GM19193 (cell line): ENCODE measurements around the gene CYLD.

Experiments
- POLR2A ChIP-seq: IDR thresholded peaks from 4 replicates; pipeline ENCODE4 v1.6.1; 2011; ENCODE audit not compliant: insufficient read depth, insufficient read length; ENCODE audit errors: extremely low read depth

The CYLD gene

DNA sequence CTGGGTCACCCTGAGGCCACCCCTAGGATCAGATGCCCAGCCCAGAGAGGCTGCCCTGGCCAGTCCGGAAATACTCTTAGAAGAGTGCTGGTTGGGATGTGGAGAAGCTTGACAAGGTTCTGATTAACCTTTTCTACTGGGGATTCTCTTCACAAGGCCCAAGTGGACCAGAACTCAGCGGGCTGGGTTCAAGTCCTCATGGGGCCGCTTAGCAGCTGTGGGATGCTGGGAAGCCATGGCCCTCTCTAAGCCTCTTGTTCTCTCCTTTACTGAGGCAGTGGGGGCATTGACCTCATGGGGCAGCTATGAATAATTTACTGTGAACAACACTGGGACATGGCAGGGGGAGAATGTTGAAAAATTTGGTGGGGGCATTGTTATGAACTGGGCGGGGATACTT, 92.8 kb downstream of the CYLD start:
- no peak for TF ChIP-seq POLR2A

DNA sequence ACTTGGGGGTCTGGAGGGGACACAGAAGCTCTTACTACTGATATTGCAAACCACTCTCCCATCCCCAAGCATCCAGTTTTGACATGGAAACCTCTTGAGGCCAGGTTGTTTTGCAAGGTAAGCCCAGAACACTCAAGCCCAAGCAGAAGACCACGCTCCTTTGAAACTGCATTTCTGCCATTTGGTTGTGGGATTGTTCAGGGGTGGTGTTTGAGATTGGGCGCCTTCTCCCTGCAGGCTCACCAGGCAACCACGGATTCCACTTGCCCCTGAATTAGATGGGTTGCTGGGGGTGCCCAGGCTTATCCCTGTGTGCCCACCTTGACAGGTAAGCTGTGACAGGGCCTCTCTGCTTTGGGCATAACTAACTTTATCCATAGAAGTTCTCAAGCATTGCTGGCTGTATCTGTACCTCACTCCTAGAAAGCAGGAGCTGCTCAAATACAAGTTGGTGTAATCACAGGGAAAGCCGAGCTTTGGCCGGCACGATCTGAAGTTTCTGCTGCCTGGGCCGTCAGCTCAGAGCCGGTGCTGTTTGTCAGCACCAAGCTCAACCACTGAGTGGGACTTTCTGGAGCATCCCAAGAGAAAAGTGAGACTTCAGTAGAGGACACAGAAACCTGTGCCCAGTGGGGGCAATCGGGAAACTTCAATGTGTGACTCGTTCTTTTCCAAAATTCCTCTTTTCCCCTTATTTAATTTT, 93.6 kb downstream of the CYLD start:
- no peak for TF ChIP-seq POLR2A

DNA sequence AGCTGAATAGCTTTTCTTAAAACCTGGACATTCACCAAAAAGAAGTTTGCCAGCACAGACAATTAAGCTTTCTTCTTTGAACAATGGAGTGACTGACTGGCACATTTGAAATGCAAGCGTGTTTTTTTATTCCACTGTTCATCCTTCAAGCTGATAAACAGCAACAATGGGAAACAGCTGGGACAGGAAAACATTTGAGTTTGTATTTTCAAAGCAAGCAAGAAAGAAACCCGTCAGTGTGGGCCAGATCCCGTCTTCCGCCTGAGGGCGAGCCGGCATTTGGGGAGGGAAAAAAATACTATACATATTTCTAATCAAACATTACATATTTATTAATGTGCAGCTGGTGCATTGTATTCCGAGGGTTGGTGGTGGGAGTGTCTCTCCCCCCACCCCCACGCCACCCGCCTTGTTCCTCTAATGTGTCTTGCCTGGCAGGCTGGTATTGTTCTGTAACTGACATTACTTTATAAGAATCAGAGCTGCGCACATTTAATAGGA, 94.3 kb downstream of the CYLD start:
- TF ChIP-seq POLR2A = no peak

DNA sequence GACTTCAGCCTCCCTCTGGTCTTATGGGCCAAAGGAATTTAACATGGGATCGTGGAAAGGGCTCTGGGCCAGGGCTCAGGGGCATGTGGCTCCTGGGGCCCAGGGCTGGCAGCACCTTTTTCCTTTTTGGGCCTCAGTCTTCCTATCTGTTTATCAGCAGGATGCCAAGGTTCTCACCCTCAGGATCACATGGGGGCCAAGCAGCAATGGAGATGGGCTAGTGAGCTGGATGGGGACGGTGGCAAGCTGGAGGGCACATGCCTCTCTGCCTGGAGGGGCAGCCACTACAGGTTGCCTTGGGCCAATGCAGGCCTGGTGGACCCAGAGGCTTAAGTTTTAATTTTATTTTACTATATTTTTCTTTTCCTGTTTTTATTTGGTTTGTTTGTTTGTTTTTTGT, 95.4 kb downstream of the CYLD start:
- TF ChIP-seq POLR2A = no peak

DNA sequence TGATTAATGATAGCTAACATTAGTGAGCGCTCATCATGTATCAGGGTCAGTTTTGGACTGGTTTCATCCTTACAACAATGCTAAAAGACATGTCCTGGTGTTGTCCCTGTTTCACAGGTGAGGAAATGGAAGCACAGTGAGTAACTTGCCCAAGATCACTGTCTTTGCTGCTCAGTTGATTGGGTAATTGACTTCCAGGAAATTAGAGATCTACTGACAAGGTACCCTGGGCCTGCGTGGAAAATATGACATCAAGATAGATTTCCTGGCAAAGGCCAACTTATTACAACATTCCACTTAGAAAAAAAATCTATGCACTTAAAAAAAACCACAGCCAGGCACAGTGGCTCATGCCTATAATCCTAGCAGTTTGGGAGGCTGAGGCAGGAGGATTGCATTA, 96.3 kb downstream of the CYLD start:
- TF ChIP-seq POLR2A = no peak

DNA sequence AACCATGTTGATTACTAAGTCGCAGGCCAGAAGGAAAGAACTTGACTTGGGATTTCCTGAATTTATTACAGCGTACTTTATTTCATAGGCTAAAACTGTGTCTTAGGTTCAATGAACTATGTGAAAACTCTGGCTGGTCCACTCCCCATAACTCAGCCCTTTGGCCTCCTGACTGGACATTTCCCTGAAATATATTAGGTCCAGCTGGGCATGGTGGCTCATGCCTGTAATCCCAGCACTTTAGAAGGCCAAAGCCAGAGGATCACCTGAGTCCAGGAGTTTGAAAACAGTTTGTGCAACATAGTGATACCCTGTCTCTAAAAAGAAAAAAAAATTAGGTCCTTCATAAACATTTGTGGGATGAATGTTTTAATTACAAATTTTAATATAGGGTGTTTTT, 97.0 kb downstream of the CYLD start:
- TF ChIP-seq POLR2A = no peak

DNA sequence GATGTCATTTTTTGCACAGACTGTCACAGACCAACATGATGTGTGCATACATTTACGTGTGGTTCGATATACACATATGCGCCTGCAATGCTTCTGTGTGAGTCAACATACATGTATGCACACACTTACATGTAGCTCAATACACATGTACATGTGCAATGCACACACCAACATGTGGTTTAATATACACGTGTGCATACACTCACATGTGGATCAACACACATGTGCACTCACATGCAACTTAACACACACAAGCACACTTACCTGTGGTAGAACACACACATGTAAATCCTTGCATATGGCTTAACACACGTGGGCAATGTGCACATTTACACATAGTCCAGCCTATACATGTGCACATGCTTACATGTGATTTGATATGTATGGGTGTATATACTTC, 97.5 kb downstream of the CYLD start:
- TF ChIP-seq POLR2A = no peak

DNA sequence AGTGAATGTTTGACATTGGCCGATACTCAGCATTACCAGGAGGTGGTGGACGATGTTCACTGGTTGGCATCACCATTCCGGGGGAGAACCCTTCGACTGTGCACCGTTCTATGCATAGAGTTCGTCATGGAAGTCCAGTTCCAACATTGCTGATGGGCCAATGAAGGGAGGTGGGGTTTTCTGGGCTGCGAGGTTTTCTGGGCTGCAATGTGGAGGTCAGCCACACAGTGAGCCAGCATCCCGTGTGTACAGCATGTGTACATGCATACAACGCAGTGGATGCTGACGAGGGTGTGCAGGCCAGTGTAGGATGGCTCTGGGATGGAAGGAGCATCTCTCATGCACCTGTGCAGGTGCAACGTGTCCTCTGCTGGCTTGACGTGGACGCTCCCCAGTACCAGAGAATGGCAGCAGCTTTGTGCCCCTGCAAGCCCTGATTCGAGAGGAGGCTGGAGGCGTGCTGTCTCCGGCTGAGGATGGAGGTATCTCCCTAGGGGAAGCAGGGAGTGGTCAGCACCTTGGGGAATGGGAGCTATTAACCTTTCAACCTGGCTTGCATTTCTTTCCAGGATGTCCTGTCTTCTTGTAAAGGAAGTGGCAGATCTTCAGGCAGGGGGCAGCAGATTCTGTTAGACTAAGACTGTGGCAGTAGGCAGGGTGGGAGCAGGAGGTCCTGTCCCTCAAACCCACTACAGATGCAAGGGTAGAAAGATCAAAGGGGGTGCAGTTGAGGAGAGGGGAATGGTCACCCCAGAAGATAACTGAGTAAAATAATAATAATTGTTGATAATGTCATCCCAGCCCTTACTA, 98.2 kb downstream of the CYLD start:
- no peak for TF ChIP-seq POLR2A

DNA sequence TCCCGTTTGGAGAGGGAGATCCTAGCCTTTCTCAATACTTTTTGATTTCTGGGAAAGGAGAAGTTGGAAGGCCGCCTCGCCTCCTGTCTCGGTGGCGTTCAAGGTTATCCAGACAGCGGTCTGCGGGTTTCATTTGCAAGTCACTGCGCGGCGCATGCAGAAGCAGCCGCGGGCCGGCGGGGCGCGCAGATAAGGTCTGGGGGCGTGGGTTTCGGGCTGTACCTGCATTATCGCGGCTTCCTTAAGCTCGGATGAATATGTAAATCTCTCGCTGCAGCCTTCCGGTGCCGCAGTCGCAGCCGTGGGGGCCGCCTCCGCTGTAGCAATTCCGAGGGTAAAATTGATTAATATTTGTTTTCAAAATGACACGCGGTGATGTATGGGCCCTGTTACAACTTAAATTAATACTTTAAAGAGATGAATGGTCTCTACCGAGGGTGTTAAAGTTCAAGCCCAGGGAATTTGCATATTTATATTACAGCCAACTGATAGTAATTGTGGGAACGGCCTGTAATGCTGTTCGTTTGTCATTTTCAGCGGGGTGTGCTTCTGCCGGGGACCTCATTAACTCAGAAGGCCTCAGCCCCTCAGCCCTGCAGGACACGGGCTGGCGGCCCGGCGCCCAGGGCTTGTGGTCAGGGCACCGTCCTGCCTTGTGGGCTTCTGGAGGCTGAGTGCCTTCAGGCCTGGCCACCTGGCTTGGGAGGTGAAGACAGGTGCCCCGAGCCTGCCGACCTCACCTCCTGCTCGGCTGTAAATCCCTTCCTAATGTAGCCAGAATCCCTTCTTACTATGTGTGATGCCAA, 99.4 kb downstream of the CYLD start:
- no peak for TF ChIP-seq POLR2A

DNA sequence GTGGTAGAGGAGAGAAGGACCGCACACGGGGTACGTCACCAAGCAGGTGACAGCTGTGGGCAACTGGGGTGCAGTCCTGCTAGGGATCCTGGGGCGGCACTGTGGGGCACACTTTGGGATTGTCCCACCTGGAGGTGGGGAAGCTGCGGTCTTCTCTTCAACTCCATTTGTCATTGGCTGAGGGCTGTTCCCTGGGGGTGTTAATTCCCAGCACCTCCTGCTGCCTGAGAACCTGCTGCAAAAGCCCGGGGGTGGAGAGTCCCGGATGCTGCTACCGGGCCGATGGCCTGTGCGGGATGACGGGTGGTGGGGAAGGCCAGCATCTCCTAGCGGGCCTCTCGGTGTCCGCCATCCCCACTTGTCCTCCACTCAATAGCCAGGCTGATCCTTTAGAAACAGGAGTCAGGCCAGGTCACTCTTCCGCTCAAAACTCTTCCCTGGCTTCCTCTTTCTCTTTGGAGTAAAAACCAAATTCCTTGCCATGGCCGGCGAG, 100.2 kb downstream of the CYLD start:
- TF ChIP-seq POLR2A = no peak

DNA sequence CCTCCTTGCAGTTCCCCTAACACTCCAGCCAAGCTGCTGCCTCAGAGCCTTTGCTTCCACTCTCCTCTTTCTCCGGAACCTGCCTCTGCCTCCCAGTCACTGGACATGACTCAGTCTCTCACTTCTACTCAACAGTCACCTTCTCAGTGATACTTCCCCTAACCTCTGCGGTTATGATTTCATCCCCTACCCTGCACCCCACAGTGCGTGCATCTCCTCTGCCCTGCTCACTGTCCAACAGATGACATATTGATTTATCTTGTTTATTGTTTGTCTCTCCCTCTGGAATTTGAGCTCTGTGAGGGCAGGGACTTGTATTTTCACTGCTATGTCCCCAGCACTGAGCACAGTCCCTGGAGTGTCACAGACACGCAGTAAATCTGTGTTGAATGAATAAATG, 100.7 kb downstream of the CYLD start:
- TF ChIP-seq POLR2A = no peak

DNA sequence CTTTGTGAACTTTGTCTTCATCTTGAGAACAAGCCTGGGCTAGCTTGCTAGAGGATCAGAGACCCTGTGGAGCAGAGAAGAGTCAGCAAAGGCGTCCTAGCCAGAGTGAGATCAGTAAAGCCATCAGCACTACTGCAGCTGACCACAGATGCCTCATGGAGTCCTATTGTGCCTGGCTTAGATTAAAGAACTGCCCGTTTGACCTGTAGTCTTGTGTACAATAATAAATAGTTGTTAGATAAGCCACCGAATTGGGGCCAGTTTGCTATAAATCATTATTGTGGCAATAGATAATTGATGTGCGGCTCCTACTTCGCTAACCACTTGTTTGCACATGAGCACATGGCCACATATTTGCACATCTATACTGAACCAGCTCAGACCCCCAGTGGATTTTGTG, 103.0 kb downstream of the CYLD start:
- no peak for TF ChIP-seq POLR2A

DNA sequence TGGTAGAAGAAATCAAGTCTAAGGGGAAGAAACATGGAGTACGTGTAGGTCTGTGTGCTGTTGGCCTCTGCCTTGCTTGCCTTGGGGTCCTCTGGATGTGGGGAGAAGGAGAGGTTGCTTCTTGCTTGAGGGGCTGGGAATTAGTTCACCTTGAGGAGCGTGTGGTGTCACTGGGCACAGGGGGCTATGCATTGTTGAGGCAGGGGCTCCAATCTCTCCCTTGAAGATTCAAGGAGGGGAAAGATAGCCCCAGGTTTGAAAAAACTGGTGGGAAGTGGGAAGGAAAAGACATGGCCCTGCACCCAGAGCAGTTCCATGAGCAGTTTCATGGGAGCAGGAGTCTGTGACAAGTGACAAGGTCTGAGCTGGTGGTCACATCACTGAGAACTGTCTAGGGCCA, 103.4 kb downstream of the CYLD start:
- TF ChIP-seq POLR2A = no peak

DNA sequence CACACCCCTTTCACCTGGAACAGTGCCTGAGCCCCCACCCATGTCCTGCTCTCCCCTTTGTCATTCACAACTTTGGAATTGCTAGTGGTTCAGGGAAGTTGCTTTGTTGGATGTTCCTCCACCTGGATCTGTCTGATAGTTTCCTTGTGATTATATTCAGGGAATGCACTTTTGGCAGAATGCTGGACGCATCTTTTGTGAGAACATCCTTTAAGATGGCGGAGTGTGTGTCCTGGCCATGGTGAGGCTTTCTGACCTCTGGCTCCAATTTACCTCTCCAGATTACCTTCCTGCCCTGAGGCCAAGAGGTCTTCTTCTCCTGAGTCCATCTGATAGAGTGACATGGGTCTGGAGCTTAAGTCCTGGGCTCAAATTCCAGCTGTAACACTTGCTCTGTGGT, 104.6 kb downstream of the CYLD start:
- TF ChIP-seq POLR2A = no peak

DNA sequence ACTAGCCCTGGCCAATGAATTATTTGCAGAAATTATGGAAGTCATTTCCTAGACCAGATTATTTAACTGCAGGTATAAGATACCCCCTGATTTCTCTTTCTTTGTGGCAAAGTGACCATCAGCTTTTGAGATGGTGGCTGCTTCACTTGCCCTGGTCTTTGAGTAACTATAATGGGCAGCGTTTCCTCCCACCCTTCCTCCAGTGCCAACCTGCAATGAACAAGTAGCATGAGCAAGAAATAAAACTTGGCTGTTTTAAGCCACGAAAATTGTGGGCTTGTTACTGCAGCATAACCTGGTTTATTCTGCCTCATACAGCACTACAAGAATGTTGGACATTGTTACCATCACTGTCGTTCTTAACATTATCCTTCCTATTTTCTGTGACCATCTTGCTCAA, 105.3 kb downstream of the CYLD start:
- TF ChIP-seq POLR2A = no peak
